Measurements from ENCODE around the gene IL12A. TPM values are rescaled to one million over a fixed set of nuclear protein-coding genes. Genes with fewer than 3 reads are reported as not detected.

Gene IL12A
- polyA plus RNA-seq, 3 donors, result 0.13 to 1.8 (median 0.48) TPM

DNA sequence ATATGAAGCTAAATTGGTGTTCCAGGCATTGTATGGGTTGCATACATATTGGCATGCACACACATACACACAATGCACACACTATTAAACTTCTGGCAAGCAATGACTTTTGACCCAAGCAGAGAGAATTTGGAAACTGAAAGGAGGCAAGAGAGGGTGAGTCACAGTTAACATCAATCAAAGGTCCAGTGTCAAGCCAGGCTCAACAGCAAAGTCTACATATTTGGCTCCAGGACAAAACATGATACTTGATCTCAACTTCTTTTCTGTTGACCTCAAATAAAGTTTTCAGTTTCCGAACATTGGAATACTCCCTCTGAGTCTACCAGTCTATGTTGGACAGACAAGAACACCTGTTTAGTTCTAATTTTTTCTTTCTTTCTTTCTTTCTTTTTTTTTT, 28.3 kb downstream of the IL12A start:
- WGBS, 3 donors, result 65 to 75% (median 67%) methylated on average over 1 of the region's 1 CpG
- H3K27ac ChIP-seq (ENCODE audit: low read depth, low read length), result no peak overlapping the region

DNA sequence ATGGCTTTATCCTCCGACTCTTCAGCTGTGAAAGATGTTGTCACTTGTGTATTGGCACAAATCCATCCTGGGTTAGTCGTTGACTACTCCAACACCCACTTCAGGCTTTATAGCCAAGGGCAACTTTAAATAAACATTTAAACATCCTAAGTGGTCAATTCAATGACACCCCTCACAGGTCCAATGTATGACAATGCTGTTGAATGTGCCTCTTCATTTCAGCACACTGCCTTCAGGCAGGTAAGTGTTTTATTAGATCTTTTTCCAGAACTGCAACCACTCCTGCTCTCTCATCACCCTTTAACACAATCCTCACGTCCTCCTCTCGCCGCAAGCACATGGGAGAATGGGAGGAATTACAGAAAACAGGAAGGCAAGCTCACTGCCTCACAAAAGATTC, 30.3 kb downstream of the IL12A start:
- WGBS, 3 donors, result 52 to 75% (median 62%) methylated on average over 5 of the region's 5 CpGs
- H3K27ac ChIP-seq (ENCODE audit: low read depth, low read length), result no peak overlapping the region

DNA sequence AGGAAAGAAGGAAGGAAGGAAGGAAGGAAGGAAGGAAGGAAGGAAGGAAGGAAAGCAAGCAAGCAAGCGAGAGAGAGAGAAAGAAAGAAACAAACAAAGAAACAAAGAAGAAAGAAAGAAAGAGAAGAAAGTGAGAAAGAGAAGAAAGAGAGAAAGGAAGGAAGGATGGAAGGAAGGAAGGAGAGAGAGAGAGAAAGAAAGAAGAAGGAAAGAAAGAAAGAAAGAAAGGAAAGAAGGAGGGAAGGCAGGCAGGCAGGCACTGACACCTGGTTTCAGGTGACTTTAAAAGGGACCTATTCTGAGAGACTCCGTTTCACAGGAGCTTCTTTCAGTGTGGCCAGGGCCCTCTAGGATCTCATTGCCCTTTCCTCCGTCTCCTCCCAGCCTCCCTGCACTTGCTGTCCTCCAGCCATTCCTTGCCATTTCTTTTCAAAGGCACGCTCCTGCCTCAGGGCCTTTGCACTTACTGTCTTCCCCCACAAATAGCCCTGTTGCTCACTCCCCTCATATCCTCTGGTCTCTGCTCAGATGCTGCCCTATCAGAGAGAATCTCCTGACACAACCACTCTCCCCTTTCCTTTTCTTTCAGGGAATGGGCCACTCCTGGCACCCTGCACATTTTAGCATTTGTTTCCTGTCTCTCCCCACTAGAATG, 31.5 kb downstream of the IL12A start:
- no peak overlapping the region for H3K27ac ChIP-seq (ENCODE audit: low read depth, low read length)
- 81 to 86% (median 81%) methylated on average over 4 of the region's 4 CpGs for WGBS, 3 donors

DNA sequence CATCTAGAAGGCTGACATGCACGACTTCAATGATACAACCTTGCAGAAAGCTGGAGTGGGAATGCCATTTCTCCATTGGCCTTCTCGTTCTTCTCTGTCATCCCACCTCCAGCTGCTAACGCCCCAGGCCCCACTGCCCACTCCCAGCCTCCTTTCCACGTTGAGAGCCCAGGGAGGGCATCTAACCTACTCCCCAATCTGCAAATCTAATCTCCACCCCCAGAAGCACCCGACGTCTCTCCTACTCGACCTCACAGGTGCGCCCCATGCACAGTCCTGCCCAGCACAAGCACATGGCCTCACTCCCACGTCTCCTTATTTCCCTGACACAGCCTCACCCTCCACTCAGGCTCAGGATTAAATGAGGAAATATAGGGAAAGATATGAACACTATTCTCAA, 33.4 kb downstream of the IL12A start:
- 76 to 85% (median 83%) methylated on average over 8 to 9 of the region's 9 CpGs for WGBS, 3 donors
- no peak overlapping the region for H3K27ac ChIP-seq (ENCODE audit: low read depth, low read length)

DNA sequence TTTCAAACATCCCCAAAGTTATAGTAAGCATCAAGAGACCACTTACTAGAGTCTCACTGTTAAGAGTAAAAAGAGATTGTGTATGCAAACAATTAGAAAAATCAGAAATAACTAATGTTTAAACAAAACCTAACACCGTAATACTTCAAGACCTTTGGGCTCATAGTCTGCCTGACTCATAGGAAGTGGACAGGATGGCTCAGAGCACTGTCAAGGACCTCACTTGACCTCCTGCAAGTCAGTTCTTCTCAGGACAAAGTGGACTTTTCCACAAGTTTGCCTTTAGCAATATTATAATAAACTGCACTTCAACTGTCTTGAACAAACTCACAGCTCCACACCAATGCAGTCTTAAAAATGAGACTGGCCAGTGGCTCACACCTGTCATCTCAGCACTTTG, 34.8 kb downstream of the IL12A start:
- WGBS, 3 donors, result 78 to 90% (median 89%) methylated on average over 1 of the region's 1 CpG

DNA sequence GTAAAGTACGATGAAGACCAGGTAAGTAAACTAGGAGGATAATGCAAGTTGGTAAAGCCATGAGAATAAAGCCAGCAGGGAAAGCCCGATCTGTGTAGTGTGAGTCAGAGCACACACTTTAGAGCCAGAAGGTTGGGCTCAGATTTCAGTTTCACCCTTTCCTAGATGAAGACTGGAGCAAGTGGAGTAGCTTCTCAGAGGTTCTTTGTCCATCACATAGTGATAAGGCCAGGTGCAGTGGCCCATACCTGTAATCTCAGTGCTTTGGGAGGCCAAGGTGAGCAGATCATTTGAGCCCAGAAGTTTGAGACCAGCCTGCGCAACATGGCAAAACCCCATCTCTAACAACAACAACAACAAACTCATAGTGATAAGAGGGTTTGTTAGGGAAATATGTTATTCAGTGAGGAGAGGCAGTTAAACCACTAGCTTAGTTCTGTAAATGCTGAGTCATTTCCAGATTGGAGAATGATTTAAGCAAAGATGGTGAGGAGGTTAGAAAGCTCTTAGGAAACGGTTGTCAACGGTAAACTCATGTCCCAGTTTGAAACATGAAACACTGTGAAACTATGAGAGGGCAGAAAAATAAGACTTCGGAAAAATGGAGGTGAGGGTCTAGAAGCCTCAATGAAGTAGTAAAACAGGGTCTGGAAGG, 39.0 kb downstream of the IL12A start:
- H3K27ac ChIP-seq (ENCODE audit: low read depth, low read length), result no peak overlapping the region
- 47 to 70% (median 49%) methylated on average over 6 of the region's 6 CpGs for whole genome bisulfite sequencing, 3 donors

More for the DNA sequence above, 34.8 kb downstream of the IL12A start:
- H3K27ac ChIP-seq (ENCODE audit: low read depth, low read length), result no peak overlapping the region

DNA sequence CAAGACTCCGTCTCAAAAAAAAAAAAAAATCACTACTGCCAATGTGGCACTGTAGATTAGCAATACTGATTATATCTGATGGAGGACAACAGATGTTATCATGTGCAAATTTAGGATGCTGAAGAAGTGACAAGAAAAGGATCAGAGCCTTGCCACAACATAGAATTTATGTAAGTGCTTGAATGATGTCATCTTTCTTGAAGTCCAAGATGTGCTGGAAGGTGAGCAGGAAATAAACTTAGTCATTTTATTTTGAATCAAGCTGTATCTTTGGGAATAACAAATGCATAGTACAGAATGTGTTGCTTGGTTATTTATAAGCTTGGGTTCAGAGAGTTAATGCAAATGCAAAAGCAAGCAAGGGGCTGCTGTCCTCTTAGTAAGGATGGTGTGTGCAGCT, 47.1 kb downstream of the IL12A start:
- 86 to 94% (median 94%) methylated on average over 1 of the region's 1 CpG for WGBS, 3 donors

DNA sequence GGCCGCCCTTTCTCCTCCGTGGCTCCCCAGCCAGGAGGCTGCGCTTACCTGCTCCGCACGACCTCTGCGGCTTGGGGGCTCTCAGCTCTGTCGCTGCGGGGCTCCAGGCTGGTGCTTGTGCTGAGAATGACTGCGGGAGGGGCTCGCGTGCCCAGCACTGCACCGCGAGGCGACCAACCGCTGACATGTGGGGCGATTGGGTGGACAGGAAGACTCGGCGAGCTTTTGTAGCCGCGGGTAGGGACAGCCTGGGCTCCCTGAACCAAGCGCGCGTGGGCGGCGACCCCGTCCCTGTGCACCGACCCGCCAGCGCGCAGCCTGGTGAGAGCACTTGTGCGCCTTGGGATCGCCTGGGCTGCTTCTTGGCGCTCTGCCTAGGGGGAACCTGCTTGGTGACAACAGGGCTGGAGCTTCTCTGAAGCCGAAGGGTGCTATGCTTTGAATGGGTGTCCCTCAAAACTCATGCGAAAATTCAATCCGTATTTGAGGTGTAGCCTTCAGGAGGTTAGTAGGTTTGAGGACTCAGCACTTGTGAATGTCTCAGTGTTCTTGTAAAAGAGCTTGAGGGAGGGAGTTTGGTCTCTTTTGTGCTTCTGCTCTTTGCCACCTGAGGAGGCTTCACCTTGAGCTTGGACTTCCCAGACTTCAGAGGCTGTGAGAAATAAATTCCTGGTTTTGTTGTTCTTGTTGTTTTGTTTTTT, 50.4 kb downstream of the IL12A start:
- no peak overlapping the region for H3K27ac ChIP-seq (ENCODE audit: low read depth, low read length)
- WGBS, 3 donors, result 3 to 5% (median 4%) methylated on average over 36 of the region's 36 CpGs

More for the DNA sequence above, 47.1 kb downstream of the IL12A start:
- H3K27ac ChIP-seq (ENCODE audit: low read depth, low read length), result no peak overlapping the region

DNA sequence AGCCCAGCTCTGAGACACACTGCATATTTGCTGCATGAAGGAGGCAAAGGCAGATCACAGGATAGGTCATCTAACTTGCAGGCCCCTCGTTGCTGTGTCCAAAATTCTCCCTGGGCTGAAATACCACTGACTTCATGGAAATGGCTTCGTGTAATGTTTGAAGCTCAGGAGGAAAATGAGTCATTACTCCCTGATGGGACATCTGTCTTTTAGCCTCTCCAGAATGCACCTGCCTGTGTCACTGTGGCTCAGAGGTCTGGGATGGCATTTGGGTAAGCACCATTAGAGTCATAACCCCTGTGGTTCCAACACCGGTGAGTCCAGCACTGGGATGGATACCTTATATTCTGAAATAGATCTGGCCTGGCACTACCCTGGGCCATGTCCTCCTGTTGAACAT, 51.5 kb downstream of the IL12A start:
- H3K27ac ChIP-seq (ENCODE audit: low read depth, low read length), result no peak overlapping the region
- WGBS, 3 donors, result 53 to 89% (median 59%) methylated on average over 3 of the region's 3 CpGs

DNA sequence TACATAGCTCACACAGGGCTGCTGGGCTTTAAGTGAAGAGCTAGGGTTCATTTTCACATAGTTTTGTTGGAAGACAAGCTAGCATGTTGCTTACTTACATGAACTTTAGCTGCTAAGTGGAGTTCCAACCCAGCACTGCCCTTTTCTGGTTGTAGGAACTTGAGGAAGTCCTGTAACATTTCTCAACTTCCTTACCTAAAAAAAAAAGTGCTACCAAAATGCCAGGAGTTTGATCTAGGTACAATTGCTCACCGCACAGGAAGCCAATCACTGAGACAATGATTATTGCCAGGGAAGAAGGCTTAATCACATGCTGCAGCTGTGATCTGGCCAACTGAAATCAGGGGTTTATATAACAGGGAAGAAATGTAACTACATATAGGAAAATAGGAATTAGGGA, 52.8 kb downstream of the IL12A start:
- no peak overlapping the region for H3K27ac ChIP-seq (ENCODE audit: low read depth, low read length)
- 42 to 81% (median 63%) methylated on average over 1 of the region's 1 CpG for WGBS, 3 donors

DNA sequence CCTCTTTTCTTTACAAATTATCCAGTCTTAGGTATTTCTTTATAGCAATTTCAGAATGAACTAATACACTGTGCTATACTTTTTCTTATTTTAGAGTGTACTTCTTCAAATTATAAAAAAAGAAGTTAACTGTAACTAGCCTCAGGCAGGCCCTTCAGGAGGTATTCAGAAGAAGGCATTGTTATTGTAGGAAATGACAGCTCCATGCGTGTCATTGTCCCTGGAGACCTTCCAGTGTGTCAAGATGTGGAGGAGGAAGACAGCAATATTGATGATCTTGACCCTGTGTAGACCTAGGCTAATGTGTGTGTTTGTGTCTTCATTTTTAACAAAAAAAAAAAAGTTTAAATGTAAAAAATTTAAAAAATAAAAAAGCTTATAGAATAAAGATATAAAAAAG, 55.5 kb downstream of the IL12A start:
- H3K27ac ChIP-seq (ENCODE audit: low read depth, low read length), result no peak overlapping the region
- 27 to 71% (median 39%) methylated on average over 1 of the region's 1 CpG for WGBS, 3 donors

Other genes starting within 250 kb of the IL12A start
- gene SCHIP1, start 149.0 kb upstream of the IL12A start, polyA plus RNA-seq, result 1 to 10 TPM in 1 of 3 donors, under 1 TPM in 2; 0.22 to 1.3 (median 0.66) TPM
- under 1 TPM; 0.10 to 0.73 (median 0.34) TPM for gene C3orf80, start 236.6 kb downstream of the IL12A start, polyA plus RNA-seq

Measured in adipose tissue (tissue), 3 donors.